Keratinocyte (primary cell): ENCODE results near the gene THSD8. TPM values are rescaled to one million over a fixed set of nuclear protein-coding genes. Genes with fewer than 3 reads are reported as not detected.

Source experiments
- DNase-seq: peaks from one replicate; pipeline ENCODE4 v3.0.0-alpha.2; 2011; ENCODE audit warnings: low read depth, missing footprints, low spot score
- FAIRE-seq: peaks from 2 replicates; lab custom pipeline; 2011; peaks lifted over from hg19 to GRCh38; lab: Jason Lieb, UNC
- H2AFZ ChIP-seq: 2 replicates; pipeline ENCODE4 v1.6.0; 2012; ENCODE audit warnings: low read length, control low read depth, inconsistent platforms; ENCODE audit not compliant: control insufficient read depth
- H3K27ac ChIP-seq: 2 replicates; pipeline ENCODE4 v1.5.1; 2011; ENCODE audit warnings: low read length; ENCODE audit not compliant: control insufficient read depth, insufficient read depth
- H3K27me3 ChIP-seq: 3 replicates; pipeline ENCODE4 v1.6.0; 2011; ENCODE audit warnings: low read length; ENCODE audit not compliant: control insufficient read depth, insufficient read depth; ENCODE audit errors: extremely low read depth
- H3K36me3 ChIP-seq, 2 experiments: 2 replicates in 1 of 2; 3 replicates in 1 of 2; pipeline ENCODE4 v1.5.1; 2011; ENCODE audit warnings: low read length in 2 of 2, mild to moderate bottlenecking in 1 of 2; ENCODE audit not compliant: control insufficient read depth in 2 of 2, insufficient read depth in 2 of 2; ENCODE audit errors: extremely low read depth in 1 of 2
- H3K4me1 ChIP-seq: 3 replicates; pipeline ENCODE4 v1.5.1; 2011; ENCODE audit warnings: low read length; ENCODE audit not compliant: control insufficient read depth, insufficient read depth; ENCODE audit errors: extremely low read depth
- H3K4me2 ChIP-seq: 3 replicates; pipeline ENCODE4 v1.6.0; 2011; ENCODE audit warnings: low read depth, low read length; ENCODE audit not compliant: control insufficient read depth, insufficient read depth; ENCODE audit errors: extremely low read depth
- H3K4me3 ChIP-seq, 3 experiments: fragments of 200-600 bp in 1 of 3; sonication (generic) in 1 of 3; 2 replicates in 2 of 3; 3 replicates in 1 of 3; pipeline ENCODE4 v1.5.1; 2011 to 2016; ENCODE audit warnings: low read length in 3 of 3, mild to moderate bottlenecking in 3 of 3, control low read depth in 2 of 3, inconsistent platforms in 1 of 3, low read depth in 1 of 3, mixed read lengths in 1 of 3, mixed run types in 1 of 3, moderate library complexity in 1 of 3; ENCODE audit not compliant: control insufficient read depth in 2 of 3, insufficient read depth in 2 of 3; ENCODE audit errors: extremely low read depth in 1 of 3
- H3K79me2 ChIP-seq: 2 replicates; pipeline ENCODE4 v1.6.0; 2012; ENCODE audit warnings: low read length; ENCODE audit not compliant: control insufficient read depth, insufficient read depth
- H3K9ac ChIP-seq: 3 replicates; pipeline ENCODE4 v1.6.0; 2011; ENCODE audit warnings: low read length; ENCODE audit not compliant: control insufficient read depth, insufficient read depth; ENCODE audit errors: extremely low read depth
- H3K9me1 ChIP-seq: 3 replicates; pipeline ENCODE4 v1.6.0; 2011; ENCODE audit warnings: low read length; ENCODE audit not compliant: control insufficient read depth, insufficient read depth; ENCODE audit errors: extremely low read depth
- H3K9me3 ChIP-seq: 2 replicates; pipeline ENCODE4 v1.5.1; 2012; ENCODE audit warnings: low read depth, low read length; ENCODE audit not compliant: control insufficient read depth
- H4K20me1 ChIP-seq: 3 replicates; pipeline ENCODE4 v1.6.0; 2011; ENCODE audit warnings: low read length; ENCODE audit not compliant: control insufficient read depth, insufficient read depth; ENCODE audit errors: extremely low read depth
- EZH2 ChIP-seq: IDR thresholded peaks from one replicate; pipeline ENCODE4 v1.6.1; 2012; ENCODE audit warnings: inconsistent platforms, mild to moderate bottlenecking, low read length, moderate library complexity
- dilution Hi-C: fragments of 300-500 bp; cut with MboI; formaldehyde crosslinking; loops from one replicate; pipeline ENCODE4 v1.7.0; 2020; ENCODE audit warnings: low sequenced_read_pairs; ENCODE audit not compliant: extremely low pct_ligation_motif_present
- polyA plus RNA-seq, 5 experiments: library from polyadenylated mRNA; depleted of rRNA in 3 of 5; stranded (reverse) in 3 of 5; stranded (forward) in 1 of 5; unstranded in 1 of 5; fragments of >200 nt; gene quantifications; 1 replicate in 1 of 5; 2 replicates in 3 of 5; 3 replicates in 1 of 5; pipeline versions ENCODE4 v1.2.1 to v1.2.3, GENCODE V29; 2011 to 2012; ENCODE audit warnings: missing spikeins in 2 of 5, low read depth in 1 of 5, low replicate concordance in 1 of 5
- TF ChIP-seq, protein P1 (sequence below), 3 experiments: IDR thresholded peaks in 1 of 3; conservative IDR thresholded peaks in 1 of 3; optimal IDR thresholded peaks in 1 of 3; 2 replicates in 2 of 3; 3 replicates in 1 of 3; pipeline versions ENCODE3 to v1.5.1; 2011; ENCODE audit warnings: low read length in 3 of 3, mild to moderate bottlenecking in 3 of 3, moderate library complexity in 2 of 3, control low read depth in 1 of 3, inconsistent platforms in 1 of 3; ENCODE audit not compliant: insufficient read depth in 2 of 3; ENCODE audit errors: extremely low read depth in 1 of 3

Gene THSD8
- polyA plus RNA-seq, 1 donor (not counting 4 experiments of a cell fraction or from before 2014, with no cell fraction given), result 6.6 TPM

- no peaks in the 10 kb centered on the region for H3K9me3 ChIP-seq
- DNase-seq (no peak), FAIRE-seq (no peak)
- H3K4me2 ChIP-seq, result no peak overlapping the region
- dilution Hi-C loops, result no loop called here
- no peak overlapping the region for H2AFZ ChIP-seq
- peaks cover 6% of the 10 kb centered on the region for H4K20me1 ChIP-seq
- no peak overlapping the region for H3K9ac ChIP-seq
- no peaks in the 10 kb centered on the region for H3K9me1 ChIP-seq
- TF ChIP-seq, protein P1, sequence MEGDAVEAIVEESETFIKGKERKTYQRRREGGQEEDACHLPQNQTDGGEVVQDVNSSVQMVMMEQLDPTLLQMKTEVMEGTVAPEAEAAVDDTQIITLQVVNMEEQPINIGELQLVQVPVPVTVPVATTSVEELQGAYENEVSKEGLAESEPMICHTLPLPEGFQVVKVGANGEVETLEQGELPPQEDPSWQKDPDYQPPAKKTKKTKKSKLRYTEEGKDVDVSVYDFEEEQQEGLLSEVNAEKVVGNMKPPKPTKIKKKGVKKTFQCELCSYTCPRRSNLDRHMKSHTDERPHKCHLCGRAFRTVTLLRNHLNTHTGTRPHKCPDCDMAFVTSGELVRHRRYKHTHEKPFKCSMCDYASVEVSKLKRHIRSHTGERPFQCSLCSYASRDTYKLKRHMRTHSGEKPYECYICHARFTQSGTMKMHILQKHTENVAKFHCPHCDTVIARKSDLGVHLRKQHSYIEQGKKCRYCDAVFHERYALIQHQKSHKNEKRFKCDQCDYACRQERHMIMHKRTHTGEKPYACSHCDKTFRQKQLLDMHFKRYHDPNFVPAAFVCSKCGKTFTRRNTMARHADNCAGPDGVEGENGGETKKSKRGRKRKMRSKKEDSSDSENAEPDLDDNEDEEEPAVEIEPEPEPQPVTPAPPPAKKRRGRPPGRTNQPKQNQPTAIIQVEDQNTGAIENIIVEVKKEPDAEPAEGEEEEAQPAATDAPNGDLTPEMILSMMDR (optimal IDR thresholded peaks at IDR 0.05 in 1 of 3, IDR thresholded peaks at IDR 0.05 in 1 of 3, conservative IDR thresholded peaks at IDR 0.05 in 1 of 3; ENCODE audit: extremely low read depth in 1 of 3, insufficient read depth in 2 of 3, low read length in 3 of 3), result no peak
- no peak for TF ChIP-seq EZH2
- H3K79me2 ChIP-seq, result no peaks in the 10 kb centered on the region
- no peak overlapping the region for H3K4me3 ChIP-seq
- peaks cover 13 to 39% of the 10 kb centered on the region in 2 experiments for H3K36me3 ChIP-seq
- no peaks in the 10 kb centered on the region for H3K27me3 ChIP-seq
- H3K27ac ChIP-seq, result no peak overlapping the region
- no peaks in the 10 kb centered on the region for H3K4me1 ChIP-seq
Observed at GRCh38 chr19:12767150-12767549, 34.7 kb upstream of the THSD8 start.

DNA sequence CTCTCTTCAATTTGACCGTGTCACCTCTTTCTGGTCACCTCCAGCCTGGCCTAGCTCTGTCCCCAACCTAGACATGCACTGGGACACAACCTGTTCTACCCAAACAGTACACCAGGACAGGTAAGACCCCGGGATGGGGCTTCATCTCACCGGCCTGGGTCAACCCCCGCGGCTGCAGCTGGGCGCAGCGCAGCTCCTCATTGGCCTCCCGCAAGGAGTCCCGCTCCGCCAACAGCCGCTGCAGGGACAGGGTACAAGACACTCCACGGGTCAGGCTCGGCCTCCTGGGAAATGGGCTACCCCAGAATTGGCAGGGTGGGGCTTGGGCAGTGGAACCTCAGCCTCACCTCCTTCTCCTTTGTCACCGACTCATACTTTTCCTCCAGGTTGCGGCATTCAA lies 34.2 kb upstream of the THSD8 start:
- H3K4me2 ChIP-seq, result no peak overlapping the region
- H3K27me3 ChIP-seq, result no peaks in the 10 kb centered on the region
- no peak overlapping the region for H3K27ac ChIP-seq
- no peak overlapping the region for H2AFZ ChIP-seq
- H3K79me2 ChIP-seq, result no peaks in the 10 kb centered on the region
- no peak overlapping the region for H3K4me3 ChIP-seq
- H3K9me3 ChIP-seq, result no peaks in the 10 kb centered on the region
- no peak for TF ChIP-seq EZH2
- TF ChIP-seq, protein P1 (optimal IDR thresholded peaks at IDR 0.05 in 1 of 3, IDR thresholded peaks at IDR 0.05 in 1 of 3, conservative IDR thresholded peaks at IDR 0.05 in 1 of 3; ENCODE audit: extremely low read depth in 1 of 3, insufficient read depth in 2 of 3, low read length in 3 of 3), result no peak
- dilution Hi-C loops, result no loop called here
- no peaks in the 10 kb centered on the region for H3K4me1 ChIP-seq
- FAIRE-seq (no peak), DNase-seq (no peak)
- no peak overlapping the region for H3K9ac ChIP-seq
- H3K36me3 ChIP-seq, result peaks cover 18 to 43% of the 10 kb centered on the region in 2 experiments
- no peaks in the 10 kb centered on the region for H3K9me1 ChIP-seq
- H4K20me1 ChIP-seq, result peaks cover 6% of the 10 kb centered on the region
